Activated T-helper 1 cell treated with anti-CD3 and anti-CD28 coated beads, Interleukin-12 subunit alpha, Interleukin-12 subunit beta, Interleukin-2, Interleukin-4 antibody, amounts not matched to agents 30 ng/mL and 10 ng/mL and 1 ng/mL, durations not matched to agents 14 hours and 24 hours and 36 hours (primary cell): ENCODE results near the gene SOS1. TPM values are rescaled to one million over a fixed set of nuclear protein-coding genes. Genes with fewer than 3 reads are reported as not detected.
"Not testable (repeated sequence)": the region's sequence is repeated elsewhere in the genome, so short reads cannot be mapped to it uniquely, and the experiment has no call there.

Source experiments
- DNase-seq: peaks from one replicate; pipeline ENCODE4 v3.0.0; 2021; ENCODE audit warnings: low spot score
- H3K27ac Mint-ChIP-seq: one replicate; pipeline ENCODE4 v1.8.0; 2021; ENCODE audit warnings: mild to moderate bottlenecking, mixed read lengths
- H3K27me3 Mint-ChIP-seq: one replicate; pipeline ENCODE4 v1.8.0; 2022; ENCODE audit warnings: mild to moderate bottlenecking, moderate library complexity, mixed read lengths; ENCODE audit not compliant: insufficient read depth
- H3K36me3 Mint-ChIP-seq: one replicate; pipeline ENCODE4 v1.8.0; 2021; ENCODE audit warnings: low read depth, mixed read lengths
- H3K4me1 Mint-ChIP-seq: one replicate; pipeline ENCODE4 v1.8.0; 2021; ENCODE audit warnings: low read depth, mixed read lengths
- H3K4me3 Mint-ChIP-seq: one replicate; pipeline ENCODE4 v1.8.0; 2021; ENCODE audit warnings: mild to moderate bottlenecking, moderate library complexity, mixed read lengths
- H3K9me3 Mint-ChIP-seq: one replicate; pipeline ENCODE4 v1.8.0; 2021; ENCODE audit warnings: mixed read lengths
- intact Hi-C: fragments of 100-400 bp; cut with micrococcal nuclease; formaldehyde crosslinking; loops from one replicate; pipeline ENCODE4 v1.15.1; 2024
- total RNA-seq: library from RNA; stranded (reverse); gene quantifications from 2 replicates; pipeline ENCODE4 v1.2.3, GENCODE V29; 2022

Gene SOS1
- total RNA-seq, 1 donor from 2014 or later, result 55.1 TPM

DNA sequence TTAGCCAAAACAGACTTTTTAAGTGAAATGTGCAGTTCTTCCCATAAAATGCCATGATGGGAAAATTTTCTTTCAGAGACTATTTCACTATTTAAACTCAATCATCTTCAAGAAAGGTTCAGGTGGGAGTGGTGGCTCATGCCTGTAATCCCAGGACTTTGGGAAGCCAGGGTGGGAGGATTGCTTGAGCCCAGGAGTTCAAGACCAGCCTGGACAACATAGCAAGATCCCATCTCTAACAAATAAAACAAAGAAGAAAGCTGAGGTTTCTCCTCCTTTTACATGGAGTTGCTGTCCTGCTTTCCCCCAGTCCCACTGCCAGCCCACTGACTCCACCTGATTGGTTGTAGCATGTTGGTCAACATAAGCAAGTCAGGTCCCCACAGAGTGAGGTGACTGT is 25.8 kb upstream of the SOS1 start:
- no peaks in the 10 kb centered on the region for H3K27me3 Mint-ChIP-seq
- peaks cover 34% of the 10 kb centered on the region for H3K4me1 Mint-ChIP-seq
- no peak overlapping the region for H3K27ac Mint-ChIP-seq
- intact Hi-C loops, result no loop called here
- DNase-seq, result no peak
- H3K9me3 Mint-ChIP-seq, result no peaks in the 10 kb centered on the region
- no peak overlapping the region for H3K4me3 Mint-ChIP-seq
- H3K36me3 Mint-ChIP-seq, result peaks cover 9% of the 10 kb centered on the region

DNA sequence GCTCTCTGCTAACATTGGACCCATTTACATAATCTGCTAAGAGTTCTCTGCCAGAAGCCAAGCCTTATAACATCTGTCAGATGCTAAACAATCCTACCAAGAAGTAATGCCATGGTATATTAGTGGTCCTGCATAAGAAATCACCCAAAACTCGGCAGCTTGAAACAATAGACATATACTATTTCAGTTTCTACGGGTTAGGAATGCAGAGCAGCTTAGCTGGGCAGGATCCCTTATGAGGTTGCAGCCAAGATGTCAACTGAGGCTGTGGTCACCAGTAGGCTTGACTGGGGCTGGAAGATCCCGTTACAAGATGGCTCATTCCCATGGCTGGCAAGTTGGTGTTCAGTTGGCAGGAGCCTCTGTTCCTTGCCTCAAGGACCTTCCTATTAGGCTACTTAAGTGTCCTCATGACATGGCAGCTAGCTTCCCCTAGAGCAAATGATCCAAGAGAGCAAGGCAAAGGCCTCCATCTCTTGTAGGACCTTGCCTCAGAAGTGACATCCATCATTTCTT is 25.1 kb upstream of the SOS1 start:
- no peaks in the 10 kb centered on the region for H3K27me3 Mint-ChIP-seq
- H3K36me3 Mint-ChIP-seq, result peaks cover 9% of the 10 kb centered on the region
- H3K4me3 Mint-ChIP-seq, result no peak overlapping the region
- H3K9me3 Mint-ChIP-seq, result no peaks in the 10 kb centered on the region
- DNase-seq, result no peak
- intact Hi-C loops, result no loop called here
- H3K4me1 Mint-ChIP-seq, result peaks cover 41% of the 10 kb centered on the region
- no peak overlapping the region for H3K27ac Mint-ChIP-seq

DNA sequence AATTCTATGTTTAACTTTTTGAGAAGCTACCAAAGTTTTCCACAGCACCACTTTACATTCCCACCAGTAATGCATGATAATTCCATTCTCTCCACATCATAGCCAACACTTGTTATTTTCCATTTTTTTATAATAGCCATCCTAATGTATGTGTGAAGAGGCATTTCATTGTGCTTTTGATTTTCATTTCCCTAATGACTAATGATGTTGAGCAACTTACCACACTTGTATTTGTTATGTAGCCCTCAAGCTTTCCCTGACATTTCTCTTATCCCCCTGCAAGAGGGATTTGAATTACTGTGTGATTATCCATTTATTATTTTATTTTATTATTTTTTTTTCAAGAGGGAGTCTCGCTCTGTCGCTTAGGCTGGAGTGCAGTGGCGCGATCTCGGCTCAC is 23.6 kb upstream of the SOS1 start:
- H3K4me1 Mint-ChIP-seq, result peaks cover 47% of the 10 kb centered on the region
- H3K9me3 Mint-ChIP-seq, result no peaks in the 10 kb centered on the region
- intact Hi-C loops, result no loop called here

DNA sequence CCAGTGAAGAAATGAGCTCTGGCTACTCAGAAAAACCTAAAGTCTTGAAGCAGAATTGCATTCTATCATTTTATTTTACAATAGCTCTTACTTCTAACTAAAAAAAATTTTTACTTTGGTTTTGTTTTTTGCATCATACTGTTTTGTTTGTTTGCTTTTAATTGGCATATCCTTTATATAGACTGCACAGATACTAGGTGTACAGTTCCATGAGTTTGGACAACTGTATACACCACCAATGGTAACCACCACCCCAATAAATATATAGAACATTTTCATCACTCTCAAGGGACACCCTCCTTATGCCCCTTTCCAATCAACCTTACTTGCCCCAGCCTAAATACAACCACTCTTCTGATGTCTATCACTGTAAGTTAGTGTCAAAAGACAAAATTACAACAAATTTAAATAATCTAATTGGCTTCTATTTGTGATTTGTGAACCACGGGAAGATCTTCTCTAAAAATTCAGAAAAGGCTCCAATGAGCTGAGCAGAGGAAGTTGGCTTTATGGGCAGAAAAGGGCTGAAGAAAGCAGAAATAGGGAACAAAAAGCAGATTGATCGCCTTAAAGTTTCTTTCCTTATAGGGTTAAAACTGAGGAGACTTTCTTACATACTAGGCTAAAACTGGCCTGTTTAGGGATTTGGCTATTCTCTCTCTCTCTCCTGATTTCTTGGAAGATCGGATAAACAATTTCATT is 22.2 kb upstream of the SOS1 start:
- DNase-seq, result no peak

More for the DNA sequence above, 23.6 kb upstream of the SOS1 start:
- no peak overlapping the region for H3K27ac Mint-ChIP-seq
- no peak overlapping the region for H3K4me3 Mint-ChIP-seq
- H3K36me3 Mint-ChIP-seq, result peaks cover 8% of the 10 kb centered on the region
- DNase-seq, result no peak
- H3K27me3 Mint-ChIP-seq, result no peaks in the 10 kb centered on the region

DNA sequence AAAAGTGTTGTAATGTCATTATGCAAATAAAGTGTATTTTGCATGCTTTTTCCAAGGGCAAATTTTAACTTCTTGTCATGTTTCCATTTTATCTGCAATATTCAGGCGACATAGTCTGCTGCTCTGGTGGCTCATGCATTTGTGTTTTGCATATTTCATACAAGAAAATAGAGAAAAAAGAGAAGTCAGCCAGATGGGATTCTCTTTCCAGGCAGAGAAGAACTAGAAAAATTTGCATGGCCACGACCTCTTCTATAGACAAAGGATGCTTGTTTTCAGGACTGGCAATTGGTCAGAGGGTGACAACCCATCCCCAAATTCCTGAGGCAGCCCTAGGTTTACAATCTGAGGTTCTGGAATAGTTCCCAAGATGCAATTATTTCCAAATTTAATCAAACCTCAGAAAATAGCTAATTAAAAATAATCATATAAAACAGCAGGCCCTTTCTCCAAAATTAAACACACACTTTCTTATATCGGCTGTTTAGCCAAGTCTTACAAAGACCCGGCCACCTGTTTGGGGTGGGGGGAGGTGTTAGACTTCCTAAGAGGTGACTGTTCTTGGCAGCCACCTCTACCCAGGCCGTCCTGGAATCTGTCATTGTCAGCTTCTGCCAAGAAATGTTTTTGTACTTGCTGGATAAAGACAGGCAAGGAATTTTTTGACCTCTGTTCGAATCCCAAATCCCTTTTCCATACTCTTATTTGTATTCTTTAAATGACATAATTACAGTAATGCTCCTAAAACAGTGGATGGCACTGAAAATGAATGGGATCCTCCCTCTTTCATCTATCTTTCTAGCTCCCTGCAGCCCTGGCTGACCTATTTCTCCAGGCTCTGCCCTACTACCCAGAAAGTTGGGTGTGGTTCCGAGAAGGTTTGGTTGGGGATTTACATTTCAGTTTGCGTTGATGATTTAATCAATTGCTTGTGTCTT is 20.8 kb upstream of the SOS1 start:
- peaks cover 6% of the 10 kb centered on the region for H3K36me3 Mint-ChIP-seq
- peak; percentile 47 for DNase-seq
- peaks cover 3% of the 10 kb centered on the region for H3K27me3 Mint-ChIP-seq
- peak overlapping the region; percentile 55 for H3K4me3 Mint-ChIP-seq
- H3K4me1 Mint-ChIP-seq, result peaks cover 63% of the 10 kb centered on the region
- H3K27ac Mint-ChIP-seq, result peak overlapping the region; percentile 85
- intact Hi-C loops, result loop anchor here (1.0 to 2.0 kb wide), 2 partner anchors 8 to 75 kb away; no protein-coding TSS in a partner anchor
- no peaks in the 10 kb centered on the region for H3K9me3 Mint-ChIP-seq

More for the DNA sequence above, 22.2 kb upstream of the SOS1 start:
- H3K27me3 Mint-ChIP-seq, result peaks cover 3% of the 10 kb centered on the region
- H3K9me3 Mint-ChIP-seq, result no peaks in the 10 kb centered on the region
- intact Hi-C loops, result loop anchor here (2.0 kb wide), 1 partner anchor 74 kb away; no protein-coding TSS in a partner anchor
- H3K4me3 Mint-ChIP-seq, result no peak overlapping the region
- peaks cover 6% of the 10 kb centered on the region for H3K36me3 Mint-ChIP-seq
- H3K27ac Mint-ChIP-seq, result peak overlapping the region; percentile 52
- peaks cover 56% of the 10 kb centered on the region for H3K4me1 Mint-ChIP-seq

DNA sequence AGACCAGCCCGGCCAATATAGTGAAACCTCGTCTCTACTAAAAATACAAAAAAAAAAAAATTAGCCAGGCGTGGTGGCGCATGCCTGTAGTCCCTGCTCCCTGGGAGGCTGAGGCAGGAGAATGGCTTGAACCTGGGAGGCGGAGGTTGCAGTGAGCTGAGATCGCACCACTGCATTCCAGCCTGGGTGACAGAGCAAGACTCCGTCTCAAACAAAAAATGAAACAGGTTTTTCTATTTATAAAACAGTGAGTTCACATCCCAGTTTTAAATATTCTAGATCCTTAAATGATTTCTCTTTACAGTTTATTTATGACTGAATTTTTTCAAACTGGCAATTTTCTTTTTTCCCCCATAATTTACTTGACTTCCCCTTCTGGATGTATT is 20.1 kb upstream of the SOS1 start:
- Mint-ChIP-seq H3K4me1 (peaks cover 70% of the 10 kb centered on the region), H3K27ac (peak overlapping the region; percentile 38)
- H3K36me3 Mint-ChIP-seq, H3K27me3 Mint-ChIP-seq, DNase-seq, H3K4me3 Mint-ChIP-seq, H3K9me3 Mint-ChIP-seq: not testable (repeated sequence)
- intact Hi-C loops, result loop anchor here (1.0 kb wide), 2 partner anchors 8 to 12 kb away; no protein-coding TSS in a partner anchor

DNA sequence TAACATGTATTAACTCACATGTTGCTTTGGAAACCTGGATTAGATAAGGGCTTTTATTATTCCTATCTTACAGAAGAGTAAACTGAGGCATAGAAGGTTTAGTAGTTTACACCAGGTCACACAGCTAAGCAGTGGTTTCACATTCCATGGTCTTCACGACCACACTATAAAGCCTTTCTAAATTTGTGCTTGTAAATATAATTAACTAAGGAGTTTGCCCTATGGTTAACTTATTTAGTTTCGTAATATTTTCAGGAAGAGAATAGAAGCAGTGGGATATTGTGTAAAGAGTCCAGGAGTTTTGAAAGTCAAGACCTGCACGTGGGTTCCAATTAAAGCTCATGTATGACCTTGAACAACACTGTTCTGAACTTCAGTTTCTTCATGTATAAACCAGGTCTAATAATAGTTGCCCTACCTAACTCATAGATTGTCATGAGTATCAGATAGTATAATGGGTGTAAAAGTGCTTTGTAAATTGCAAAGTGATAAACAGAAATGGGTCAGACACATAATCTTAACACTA is 19.5 kb upstream of the SOS1 start:
- no peak for DNase-seq
- Mint-ChIP-seq H3K4me1 (peaks cover 75% of the 10 kb centered on the region), H3K27me3 (peaks cover 3% of the 10 kb centered on the region), H3K4me3 (peak overlapping the region; percentile 33), H3K9me3 (no peaks in the 10 kb centered on the region), H3K36me3 (peaks cover 6% of the 10 kb centered on the region), H3K27ac (peak overlapping the region; percentile 34)
- intact Hi-C loops, result loop anchor here (1.0 kb wide), 1 partner anchor 11 kb away; no protein-coding TSS in a partner anchor

DNA sequence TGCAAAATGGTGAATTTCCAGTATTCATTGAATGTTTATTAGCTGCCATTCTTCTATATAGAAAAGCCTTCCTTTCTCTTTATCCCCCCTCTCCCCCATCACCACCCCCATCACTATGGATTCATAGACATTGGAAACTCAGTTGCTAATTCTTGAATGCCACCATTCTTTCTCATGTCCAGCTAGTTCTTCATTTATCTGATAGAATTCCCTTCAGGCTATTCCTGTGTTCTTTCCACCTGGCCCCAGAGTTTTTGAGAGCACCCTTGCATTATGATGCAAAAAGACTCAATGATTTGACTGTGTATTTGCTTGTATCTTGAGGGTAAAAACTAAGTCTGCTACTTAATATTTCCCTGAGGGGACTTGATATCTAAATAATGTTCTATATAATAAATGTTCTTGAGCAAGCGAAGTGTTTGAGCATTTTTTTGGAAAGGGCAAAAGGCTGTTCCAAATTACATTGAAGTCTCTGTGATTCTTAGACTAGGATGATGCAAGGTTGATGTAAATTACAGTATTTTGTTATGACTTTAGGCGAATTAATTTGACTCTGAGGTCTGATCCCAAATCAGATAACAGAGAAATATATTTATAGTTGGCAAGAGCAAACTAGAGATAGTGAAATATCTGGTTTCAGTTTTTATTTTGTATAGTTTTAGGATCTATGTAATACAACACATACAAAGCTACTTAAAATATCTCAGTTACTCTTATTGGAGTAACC is 18.8 kb upstream of the SOS1 start:
- peaks cover 6% of the 10 kb centered on the region for H3K36me3 Mint-ChIP-seq
- H3K27ac Mint-ChIP-seq, result peak overlapping the region; percentile 45
- peaks cover 76% of the 10 kb centered on the region for H3K4me1 Mint-ChIP-seq
- H3K4me3 Mint-ChIP-seq, result no peak overlapping the region
- intact Hi-C loops, result loop anchor here (1.0 kb wide), 1 partner anchor 10 kb away; no protein-coding TSS in a partner anchor
- H3K27me3 Mint-ChIP-seq, result peaks cover 3% of the 10 kb centered on the region
- no peak for DNase-seq
- no peaks in the 10 kb centered on the region for H3K9me3 Mint-ChIP-seq

DNA sequence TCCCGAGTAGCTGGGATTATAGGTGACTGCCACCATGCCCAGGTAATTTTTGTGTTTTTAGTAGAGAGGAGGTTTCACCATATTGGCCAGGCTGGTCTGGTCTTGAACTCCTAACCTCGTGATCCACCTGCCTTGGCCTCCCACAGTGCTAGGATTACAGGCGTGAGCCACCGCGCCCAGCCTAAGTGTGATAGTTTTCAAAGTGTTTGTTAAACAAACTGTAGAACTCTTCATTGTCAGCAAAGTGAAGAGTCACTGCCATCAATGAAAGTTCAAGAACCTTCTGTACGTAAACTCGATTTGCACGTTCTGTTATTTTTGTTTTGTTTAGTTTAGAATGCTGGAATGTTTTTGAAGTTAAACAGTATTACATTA is 18.0 kb upstream of the SOS1 start:
- Mint-ChIP-seq H3K9me3 (no peaks in the 10 kb centered on the region), H3K27me3 (peaks cover 3% of the 10 kb centered on the region), H3K36me3 (peaks cover 6% of the 10 kb centered on the region), H3K27ac (no peak overlapping the region), H3K4me1 (peaks cover 76% of the 10 kb centered on the region), H3K4me3 (no peak overlapping the region)
- intact Hi-C loops, result no loop called here
- DNase-seq, result no peak

DNA sequence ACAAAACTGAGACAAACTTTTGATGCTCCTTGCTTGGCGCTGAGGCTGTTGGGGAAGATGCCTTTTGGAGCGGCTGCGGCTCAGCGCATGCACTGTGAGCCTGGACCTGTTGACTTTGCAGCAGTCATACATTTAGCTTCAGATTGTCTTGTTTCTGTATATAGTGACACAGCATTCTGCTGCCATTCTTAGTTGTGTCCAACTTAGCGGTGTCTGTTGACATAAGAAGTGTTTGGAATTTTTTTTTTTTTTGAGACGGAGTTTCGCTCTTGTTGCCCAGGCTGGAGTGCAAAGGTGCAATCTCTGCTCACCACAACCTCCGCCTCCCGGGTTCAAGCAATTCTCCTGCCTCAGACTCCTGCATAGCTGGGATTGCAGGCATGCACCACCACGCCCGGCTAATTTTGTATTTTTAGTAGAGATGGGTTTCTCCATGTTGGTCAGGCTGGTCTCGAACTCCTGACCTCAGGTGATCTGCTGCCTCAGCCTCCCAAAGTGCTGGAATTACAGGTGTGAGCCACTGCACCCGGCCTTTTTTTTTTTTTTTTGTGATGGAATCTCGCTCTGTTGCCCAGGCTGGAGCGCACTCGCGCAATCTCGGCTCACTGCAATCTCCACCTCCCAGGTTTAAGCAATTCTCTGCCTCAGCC is 17.5 kb upstream of the SOS1 start:
- H3K4me3 Mint-ChIP-seq, result not testable (repeated sequence)

DNA sequence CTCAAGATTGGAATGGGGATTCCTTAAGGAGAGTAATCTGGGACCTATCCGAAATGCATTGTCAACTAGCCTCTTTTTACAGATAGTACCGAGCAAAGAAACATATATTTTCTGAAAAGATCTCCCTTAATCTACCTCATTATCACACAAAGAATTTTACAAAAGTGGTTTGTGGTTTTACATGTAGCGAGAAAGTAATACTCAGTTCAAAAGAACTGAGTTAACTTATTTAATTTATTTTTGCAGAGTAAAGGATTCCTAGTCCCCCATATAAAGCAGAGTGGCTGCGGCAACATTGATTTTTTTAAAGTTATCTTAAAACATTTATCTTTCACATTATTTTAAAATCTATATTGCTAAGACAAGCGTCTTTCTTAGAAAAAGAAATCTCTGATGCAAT is 15.9 kb upstream of the SOS1 start:
- DNase-seq, result no peak
- intact Hi-C loops, result loop anchor here (1.0 kb wide), 1 partner anchor 8 kb away; no protein-coding TSS in a partner anchor
- Mint-ChIP-seq H3K27ac (peak overlapping the region; percentile 73), H3K4me1 (peaks cover 74% of the 10 kb centered on the region), H3K36me3 (no peaks in the 10 kb centered on the region), H3K4me3 (peak overlapping the region; percentile 21), H3K9me3 (no peaks in the 10 kb centered on the region), H3K27me3 (peaks cover 3% of the 10 kb centered on the region)

More for the DNA sequence above, 17.5 kb upstream of the SOS1 start:
- H3K4me1 Mint-ChIP-seq, result peaks cover 75% of the 10 kb centered on the region
- DNase-seq, H3K36me3 Mint-ChIP-seq, intact Hi-C loops, H3K27me3 Mint-ChIP-seq, H3K9me3 Mint-ChIP-seq: not testable (repeated sequence)
- H3K27ac Mint-ChIP-seq, result peak overlapping the region; percentile 27
